Liver (tissue), 3 donors: ENCODE data around the gene JMJD6.

Experiments used
- CTCF ChIP-seq: fragments of 150-350 bp; IDR thresholded peaks from 2 replicates; pipeline ENCODE4 v1.5.1; 2017; ENCODE audit warnings: improper control_type of control experiment, low read depth, low read length; ENCODE audit not compliant: missing input control
- FOXA1 ChIP-seq: IDR thresholded peaks from 2 replicates; pipeline ENCODE4 v1.6.1; 2016; ENCODE audit warnings: antibody characterized with exemption
- RAD21 ChIP-seq, 2 donors: IDR thresholded peaks; 2 replicates each; pipeline ENCODE4 v1.6.1; 2016; ENCODE audit warnings: antibody characterized with exemption in 2 of 2, mild to moderate bottlenecking in 2 of 2
- SP1 ChIP-seq: IDR thresholded peaks from 2 replicates; pipeline ENCODE4 v1.6.1; 2018; ENCODE audit warnings: antibody characterized with exemption, mild to moderate bottlenecking
- TAF1 ChIP-seq: conservative IDR thresholded peaks from 2 replicates; pipeline ENCODE4 v1.6.1; 2016; ENCODE audit warnings: antibody characterized with exemption, mild to moderate bottlenecking
- donor health status: healthy.
- donor health status: healthy.

- TF ChIP-seq RAD21 (IDR thresholded peaks at IDR 0.05) (no peak), FOXA1 (no peak), CTCF (no peak), SP1 (no peak), TAF1 (no peak)
These were observed 25.6 kb downstream of the JMJD6 start for GRCh38 chr17:76700617-76701470.
